HG03439 (cell line): ENCODE results near the gene ZNF37A.
"Not testable (repeated sequence)": the region's sequence is repeated elsewhere in the genome, so short reads cannot be mapped to it uniquely, and the experiment has no call there.

ENCODE experiments used
- ATAC-seq: cut with Tn5 transposase; IDR thresholded peaks from one replicate; pipeline ENCODE4 v1.9.1; 2021; ENCODE audit warnings: mild to moderate bottlenecking, moderate library complexity; ENCODE audit not compliant: unreplicated experiment

The ZNF37A gene

GRCh38 chr10:38094158-38094926 is at the start of gene ZNF37A:
Gene ZNF37A, plus strand, starts transcription at chr10:38094337. Its CDS starts 2,281 bp downstream, at chr10:38096618.
- ATAC-seq, result peak; percentile 99

GRCh38 chr10:38045129-38045528 is 49.0 kb upstream of the ZNF37A start:
- ATAC-seq, result no peak

GRCh38 chr10:38047666-38048065 is 46.5 kb upstream of the ZNF37A start:
- ATAC-seq, result no peak

GRCh38 chr10:38050212-38050611 is 43.9 kb upstream of the ZNF37A start:
- no peak for ATAC-seq

GRCh38 chr10:38054361-38054797 is 39.8 kb upstream of the ZNF37A start:
- no peak for ATAC-seq

- not testable (repeated sequence) for ATAC-seq
Measured at GRCh38 chr10:38055274-38055894, 38.8 kb upstream of the ZNF37A start.

GRCh38 chr10:38069663-38070062 is 24.5 kb upstream of the ZNF37A start:
- not testable (repeated sequence) for ATAC-seq

- ATAC-seq, result no peak
Measured at GRCh38 chr10:38070501-38070900, 23.6 kb upstream of the ZNF37A start.

- no peak for ATAC-seq
Measured at GRCh38 chr10:38072552-38072951, 21.6 kb upstream of the ZNF37A start.

GRCh38 chr10:38076687-38077086 is 17.4 kb upstream of the ZNF37A start:
- ATAC-seq, result no peak

GRCh38 chr10:38093318-38093717 is 819 bp upstream of the ZNF37A start:
- ATAC-seq, result not testable (repeated sequence)

- peak; percentile 31 for ATAC-seq
Measured at GRCh38 chr10:38093816-38094157, 350 bp upstream of the ZNF37A start.

GRCh38 chr10:38094927-38095574 is 914 bp downstream of the ZNF37A start:
- ATAC-seq, result no peak

- ATAC-seq, result no peak
Measured at GRCh38 chr10:38102880-38103279, 8.7 kb downstream of the ZNF37A start.

- ATAC-seq, result no peak
Measured at GRCh38 chr10:38103756-38104155, 9.6 kb downstream of the ZNF37A start.

GRCh38 chr10:38112159-38112558 is 18.0 kb downstream of the ZNF37A start:
- ATAC-seq, result no peak

GRCh38 chr10:38118072-38118807 is 24.1 kb downstream of the ZNF37A start:
- no peak for ATAC-seq

GRCh38 chr10:38119038-38119437 is 24.9 kb downstream of the ZNF37A start:
- ATAC-seq, result no peak

- no peak for ATAC-seq
Measured at GRCh38 chr10:38127812-38128211, 33.7 kb downstream of the ZNF37A start.

- ATAC-seq, result no peak
Measured at GRCh38 chr10:38143587-38143986, 49.5 kb downstream of the ZNF37A start.
